RPMI7951 (cell line): ENCODE data around the gene SDK1. TPM values are rescaled to one million over a fixed set of nuclear protein-coding genes. Genes with fewer than 3 reads are reported as not detected.

Source experiments
- DNase-seq: peaks from one replicate; pipeline ENCODE4 v3.0.0-alpha.2; 2012; ENCODE audit warnings: low read depth
- total RNA-seq: library from RNA; depleted of rRNA; stranded (reverse); fragments of >200 nt; shearing (Covaris generic); gene quantifications from 2 replicates; pipeline ENCODE4 v1.2.3, GENCODE V29; 2014

SDK1 gene
- total RNA-seq, 1 experiment from 2014 or later = 3.1 TPM

DNA sequence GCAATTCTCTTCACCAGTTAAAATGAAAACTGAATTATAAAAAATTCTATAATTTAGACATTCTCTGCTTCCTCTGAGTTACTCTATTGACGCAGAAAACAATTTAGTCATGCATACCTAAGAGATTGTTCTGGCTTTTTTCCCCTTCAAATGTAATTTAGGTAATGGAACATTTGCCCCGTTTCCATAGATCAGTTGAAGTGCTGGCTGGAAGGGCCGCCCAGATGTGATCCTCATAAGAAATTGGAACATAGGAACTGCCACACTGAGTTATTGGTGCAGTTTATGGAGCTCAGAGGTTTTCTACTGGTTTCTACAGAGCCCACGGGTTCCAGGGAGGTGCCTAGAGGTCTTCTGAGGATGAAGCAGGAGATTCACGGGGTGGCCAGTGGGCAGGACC is 581.7 kb downstream of the SDK1 start:
- no peak for DNase-seq

DNA sequence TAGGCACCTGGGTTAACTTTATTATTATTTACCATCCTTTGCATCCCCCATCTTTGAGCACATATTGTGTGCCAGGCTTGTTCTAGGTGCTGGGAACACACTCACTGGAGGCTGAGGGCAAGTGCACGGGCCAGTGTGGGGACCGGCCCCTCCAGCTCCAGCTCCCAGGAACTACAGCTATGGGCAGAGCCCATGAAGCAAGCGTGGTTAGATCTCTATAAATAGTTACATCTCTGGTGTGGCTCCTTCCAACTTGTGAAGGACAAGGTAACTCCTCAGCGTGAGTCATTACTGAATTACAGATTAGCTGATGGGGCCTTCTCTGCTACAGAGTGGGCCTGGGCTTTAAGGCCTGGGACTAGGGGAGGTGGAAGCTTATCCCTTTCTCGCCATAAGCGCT is 583.5 kb downstream of the SDK1 start:
- no peak for DNase-seq

DNA sequence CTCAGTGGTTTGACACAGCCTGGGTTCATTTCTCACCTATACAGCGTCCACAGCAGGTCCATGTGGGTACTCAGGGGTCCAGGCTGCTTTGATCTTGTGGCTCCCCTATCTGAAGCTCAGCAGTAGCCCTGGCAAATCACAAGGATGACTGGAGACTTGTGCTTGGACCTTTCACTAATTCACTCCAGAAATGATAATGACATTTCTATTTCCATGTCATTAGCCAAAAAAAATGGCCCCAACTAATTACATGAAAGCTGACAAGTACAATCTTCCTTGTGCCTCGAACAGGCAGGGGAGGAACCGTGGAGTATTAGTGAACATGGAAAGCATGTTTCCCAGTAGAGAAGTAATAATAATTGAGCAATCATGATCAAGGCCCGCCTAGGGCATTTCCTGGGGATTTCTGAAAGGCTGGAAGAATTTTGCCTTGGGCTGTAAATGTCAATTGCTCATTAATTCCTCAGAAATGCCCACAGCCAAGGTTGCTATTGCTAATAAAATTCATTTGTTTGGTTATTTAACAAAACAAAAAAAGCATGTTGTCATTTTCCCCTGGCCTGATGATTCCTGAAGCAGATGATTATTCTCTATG is 586.1 kb downstream of the SDK1 start:
- DNase-seq = no peak

DNA sequence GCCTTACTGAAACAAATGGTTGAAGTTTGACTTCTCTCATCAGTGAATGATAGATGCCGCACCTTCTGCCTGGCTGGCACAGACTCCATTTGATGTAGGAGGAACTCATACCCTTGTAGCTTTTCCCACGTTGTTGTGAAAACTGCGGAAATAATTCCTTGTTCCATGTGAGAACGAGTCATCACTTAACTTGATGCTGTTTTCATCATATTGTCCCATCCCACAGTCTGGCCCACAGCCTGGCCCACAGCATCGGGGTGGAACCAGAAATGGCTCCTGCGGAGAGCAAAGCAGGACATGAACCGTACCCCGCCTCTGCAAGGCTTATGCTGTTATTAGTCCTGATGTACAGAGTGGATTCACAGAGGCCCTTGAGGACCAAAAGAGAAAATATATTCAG is 587.0 kb downstream of the SDK1 start:
- DNase-seq = no peak

DNA sequence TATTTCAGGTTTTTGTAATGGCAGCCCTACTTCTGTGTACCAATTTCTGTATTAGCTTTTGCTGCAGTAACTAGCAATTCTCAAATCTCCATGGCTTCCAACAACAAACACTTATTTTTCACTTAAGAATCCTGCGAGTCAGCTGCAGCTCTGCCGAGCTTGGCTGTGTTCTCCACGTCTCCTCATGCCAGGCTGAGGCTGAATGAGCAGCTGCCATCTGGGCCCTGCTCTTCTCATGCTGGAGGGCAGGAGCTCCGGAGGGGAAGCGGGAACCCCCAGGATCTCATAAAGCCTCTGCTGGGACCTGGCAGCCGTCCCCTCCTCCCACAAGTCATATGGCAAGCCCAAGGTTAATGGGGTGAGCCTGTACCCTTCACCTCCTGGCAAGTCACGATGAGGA is 591.1 kb downstream of the SDK1 start:
- DNase-seq = no peak

DNA sequence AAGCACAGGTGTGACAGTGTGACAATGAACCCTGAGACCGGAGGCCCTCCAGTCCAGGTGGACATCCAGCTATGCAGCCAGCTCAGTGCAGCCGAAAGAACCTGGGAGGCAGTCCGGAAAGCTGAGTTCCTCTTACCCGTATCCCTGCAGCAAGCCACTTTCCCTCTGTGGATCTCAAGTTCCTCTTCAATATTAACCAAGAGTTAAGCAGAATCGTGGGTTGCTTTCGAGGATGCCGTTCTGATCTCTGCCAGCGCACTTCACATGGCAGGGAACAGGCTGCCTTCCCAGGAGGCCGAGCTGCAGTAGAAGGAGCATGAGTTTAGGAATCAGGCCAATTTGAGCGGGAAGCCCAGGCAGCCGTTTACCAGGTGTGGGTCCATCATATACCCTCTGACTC is 591.6 kb downstream of the SDK1 start:
- DNase-seq = no peak

DNA sequence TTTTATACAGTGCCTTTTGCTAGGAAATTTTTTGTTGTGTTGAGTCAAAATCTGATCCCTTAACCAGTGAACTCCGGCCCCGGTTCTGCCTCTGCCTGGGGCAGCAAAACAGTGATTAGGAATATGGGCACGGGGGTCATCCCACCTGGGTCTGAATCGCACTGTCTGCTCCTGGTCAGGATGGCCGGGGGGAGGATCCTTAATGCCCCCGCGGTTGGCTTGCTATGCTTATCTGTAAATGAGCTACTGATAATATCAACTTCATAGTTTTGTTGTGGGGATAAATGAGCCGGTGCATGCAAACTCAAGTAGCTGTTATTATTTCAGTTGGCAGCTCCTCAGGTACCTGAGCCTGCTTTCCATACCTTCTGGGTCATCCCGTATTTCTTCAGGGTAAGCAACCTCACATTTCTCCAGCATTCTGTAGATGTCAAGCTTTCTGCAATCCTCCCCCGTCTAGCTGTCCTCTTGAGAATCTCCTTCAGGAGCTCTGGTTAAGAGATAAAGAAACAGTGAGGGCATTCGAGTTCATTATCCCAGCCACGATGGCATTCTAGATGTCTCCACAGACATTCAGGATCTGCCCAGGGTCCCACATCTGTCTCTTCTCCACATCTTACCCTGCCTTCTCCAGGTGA is 592.2 kb downstream of the SDK1 start:
- no peak for DNase-seq

DNA sequence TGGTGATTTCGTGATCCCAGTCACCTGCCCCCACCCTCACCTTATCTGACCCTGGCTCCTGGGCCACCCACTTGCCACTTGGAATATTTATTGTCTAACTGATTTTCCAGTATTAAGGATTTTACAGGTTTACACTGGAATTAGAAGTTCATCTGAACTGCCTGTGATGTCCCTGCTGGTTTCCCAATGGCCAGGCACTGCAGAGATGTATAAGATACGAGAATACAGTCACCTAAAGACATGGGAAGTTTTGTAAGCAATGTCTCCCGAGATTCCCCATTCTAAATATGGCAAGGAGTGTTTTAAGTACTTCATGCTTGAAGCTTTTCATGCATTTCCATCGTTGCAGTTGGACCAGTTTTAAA is 592.7 kb downstream of the SDK1 start:
- DNase-seq = no peak

DNA sequence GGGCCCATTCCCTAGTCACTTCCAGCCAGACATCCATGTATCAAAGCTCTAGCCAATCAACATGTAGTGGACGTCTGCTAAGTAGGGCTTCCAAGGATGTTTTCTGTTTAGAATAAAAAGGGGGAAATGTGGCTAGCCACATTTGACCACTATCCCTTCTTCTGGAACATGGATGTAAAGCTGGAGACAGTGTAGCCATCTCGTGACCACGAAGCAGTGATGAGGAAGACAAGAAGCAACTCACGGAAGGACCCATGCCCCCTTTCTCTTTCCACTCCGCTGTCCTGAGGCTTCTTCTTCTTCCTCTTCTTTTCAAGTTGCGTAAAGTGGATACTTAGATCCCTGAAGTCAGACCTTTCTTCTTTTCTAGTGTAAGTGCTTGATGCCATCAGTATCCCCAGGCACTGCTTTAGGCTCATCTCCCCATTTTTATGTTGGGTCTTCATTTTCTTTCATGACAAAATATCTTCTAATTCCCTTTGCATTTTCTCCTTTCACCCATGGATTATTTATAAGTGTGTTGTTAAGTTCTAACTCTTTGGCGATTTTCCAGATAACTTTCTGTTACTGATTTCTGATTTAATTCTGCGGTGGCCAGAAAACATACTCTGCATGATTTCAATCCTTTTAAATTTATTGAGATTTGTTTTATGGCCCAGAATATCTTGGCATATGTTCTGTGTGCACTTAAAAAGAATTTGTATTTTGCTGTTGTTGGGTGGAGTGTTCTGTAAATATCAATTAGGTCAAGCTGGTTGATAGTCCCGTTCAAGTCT is 594.5 kb downstream of the SDK1 start:
- no peak for DNase-seq

DNA sequence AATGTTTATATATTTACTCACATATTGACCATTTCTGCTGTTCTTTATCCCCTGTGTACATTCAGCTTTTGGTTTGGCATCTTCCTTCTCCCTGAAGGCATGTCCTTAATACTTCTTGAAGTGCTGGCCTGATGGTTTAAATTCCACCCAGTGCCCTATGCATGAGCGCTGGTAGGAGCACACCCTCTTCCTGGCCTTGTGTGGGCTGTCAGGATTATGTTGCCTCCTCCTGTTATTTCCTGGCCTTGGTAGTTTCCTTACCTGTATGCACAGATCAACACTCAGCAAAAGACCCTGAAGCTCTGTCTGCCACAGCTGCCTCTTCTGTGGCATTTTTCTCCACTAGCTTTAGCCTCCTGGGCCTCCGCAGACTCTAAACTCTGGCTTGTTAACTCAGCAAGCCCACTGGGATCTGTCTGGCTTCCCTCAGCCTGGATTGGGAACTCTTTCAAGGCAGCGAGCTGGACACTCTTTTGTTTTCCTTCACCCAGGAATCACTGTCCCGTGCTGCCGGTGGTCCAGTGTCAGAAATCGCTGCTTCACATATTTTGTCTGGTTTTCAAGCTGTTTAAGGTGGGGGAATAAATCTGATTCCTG is 595.2 kb downstream of the SDK1 start:
- no peak for DNase-seq

DNA sequence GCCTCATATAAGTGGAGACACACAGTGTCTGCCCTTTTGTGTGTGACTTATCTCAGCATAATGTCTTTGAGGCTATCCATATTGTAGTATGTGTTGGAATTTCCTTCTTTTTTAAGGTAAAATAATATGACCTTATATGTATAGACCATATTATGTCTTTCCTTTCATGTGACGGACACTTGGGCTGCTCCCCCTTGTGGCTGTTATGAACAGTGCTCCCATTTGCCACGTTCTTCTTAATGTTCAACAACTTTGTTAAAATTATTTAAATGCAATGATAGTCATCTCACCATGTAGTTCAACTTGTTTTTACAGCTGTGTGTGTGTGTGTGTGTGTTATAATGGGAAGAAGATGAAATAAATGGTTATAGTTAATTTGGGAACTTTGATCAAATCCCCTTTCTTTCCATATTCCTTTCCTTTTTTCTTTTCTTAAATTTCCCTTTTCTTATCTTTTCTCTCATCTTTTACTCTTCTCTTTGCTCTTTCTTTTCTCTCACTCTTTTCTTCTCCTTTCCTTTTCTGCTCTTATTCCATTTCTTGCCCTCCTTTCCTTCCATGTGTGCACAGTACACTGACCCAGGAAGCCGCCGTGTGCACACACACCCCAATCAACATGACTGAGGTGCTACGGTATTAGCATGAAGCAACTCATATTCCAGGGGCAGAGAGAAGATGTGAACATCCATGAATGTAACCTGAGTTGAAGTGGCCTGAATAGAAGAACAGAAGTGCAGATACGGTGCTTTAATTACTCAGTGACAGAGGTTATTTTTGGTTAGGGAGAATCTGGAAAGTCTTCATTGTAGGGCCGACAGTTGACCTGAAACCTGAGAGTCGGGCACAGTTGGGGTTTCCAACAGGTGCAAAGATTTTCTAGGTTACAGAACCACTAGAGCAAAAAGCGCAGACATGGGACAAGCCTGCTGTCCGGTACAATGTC is 596.6 kb downstream of the SDK1 start:
- DNase-seq = peak; percentile 34

DNA sequence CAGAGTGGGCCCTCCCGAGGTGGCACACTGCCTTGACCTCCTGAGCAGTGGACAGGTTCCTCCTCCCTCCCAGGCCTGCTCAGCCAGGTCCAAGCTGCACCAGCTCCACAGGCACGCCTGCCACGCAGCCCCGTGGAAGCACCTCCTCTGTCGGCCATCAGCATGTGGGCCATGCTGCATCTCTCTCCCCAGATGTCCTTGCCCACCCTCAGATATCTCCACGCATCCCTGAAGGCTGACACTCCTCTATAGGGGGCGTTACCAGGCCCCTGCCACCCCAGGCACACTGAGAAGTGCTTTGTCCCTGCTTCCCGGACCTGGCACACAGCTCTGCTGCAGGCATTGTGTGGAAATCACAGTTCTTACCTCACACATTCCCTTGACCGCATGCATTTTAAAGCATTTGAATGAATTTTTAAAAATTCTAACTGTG is 598.5 kb downstream of the SDK1 start:
- no peak for DNase-seq

DNA sequence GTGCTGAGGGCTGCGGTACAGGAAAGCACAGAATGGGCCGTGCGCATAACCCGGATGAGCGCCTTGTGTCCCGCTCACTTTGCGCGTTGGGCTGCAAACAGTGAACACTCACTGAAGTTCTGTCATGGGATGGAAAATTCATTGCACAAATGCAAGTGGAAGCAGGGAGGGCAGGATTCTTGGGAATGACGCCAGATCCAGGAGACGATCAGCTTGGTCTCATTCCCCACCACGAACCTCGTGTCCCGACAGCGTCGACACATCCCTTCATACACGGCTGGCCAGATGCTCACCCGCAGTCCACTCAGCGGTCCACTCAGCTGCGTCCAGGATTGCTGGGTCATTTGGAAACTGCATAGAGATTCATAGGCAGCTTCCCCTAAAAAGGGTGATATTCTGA is 607.1 kb downstream of the SDK1 start:
- no peak for DNase-seq

DNA sequence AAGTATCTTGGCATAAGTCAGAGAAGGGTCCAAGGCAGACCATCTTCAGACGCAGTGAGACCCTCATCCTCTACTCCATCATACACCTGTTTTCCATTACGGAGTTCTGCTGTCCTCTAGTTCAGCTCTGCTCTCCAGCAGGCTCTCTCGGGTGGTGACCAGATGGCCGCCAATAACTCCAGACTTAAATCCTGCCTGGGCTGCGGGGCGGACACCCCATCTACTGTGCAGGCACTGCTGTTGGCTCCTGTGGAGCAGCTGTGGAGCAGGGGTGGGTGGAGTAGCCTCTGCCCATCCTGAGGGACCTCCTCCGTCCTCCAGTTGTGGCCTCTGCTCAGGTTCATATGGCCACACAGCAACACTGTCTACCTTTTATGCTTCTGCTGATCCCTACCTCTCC is 608.1 kb downstream of the SDK1 start:
- no peak for DNase-seq

DNA sequence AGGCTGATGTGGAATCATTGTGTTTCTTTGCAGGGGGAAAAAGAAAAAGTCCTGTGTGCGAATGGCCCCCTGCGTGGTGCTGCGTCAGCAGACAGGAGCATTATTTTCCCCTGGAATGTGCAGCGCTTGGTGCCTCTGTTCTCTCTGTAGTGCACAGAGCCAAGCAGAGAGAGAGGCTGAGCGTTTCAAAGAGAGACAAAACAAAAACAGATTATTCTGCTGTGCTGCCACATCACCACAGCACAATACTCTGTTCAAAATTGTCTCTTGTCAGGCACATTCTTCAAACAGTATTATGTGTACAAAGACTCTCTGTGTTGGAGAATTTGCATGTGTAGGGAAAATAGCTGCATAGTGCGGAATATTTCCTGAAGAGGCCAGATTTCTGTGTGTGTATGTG is 609.0 kb downstream of the SDK1 start:
- peak; percentile 4 for DNase-seq

DNA sequence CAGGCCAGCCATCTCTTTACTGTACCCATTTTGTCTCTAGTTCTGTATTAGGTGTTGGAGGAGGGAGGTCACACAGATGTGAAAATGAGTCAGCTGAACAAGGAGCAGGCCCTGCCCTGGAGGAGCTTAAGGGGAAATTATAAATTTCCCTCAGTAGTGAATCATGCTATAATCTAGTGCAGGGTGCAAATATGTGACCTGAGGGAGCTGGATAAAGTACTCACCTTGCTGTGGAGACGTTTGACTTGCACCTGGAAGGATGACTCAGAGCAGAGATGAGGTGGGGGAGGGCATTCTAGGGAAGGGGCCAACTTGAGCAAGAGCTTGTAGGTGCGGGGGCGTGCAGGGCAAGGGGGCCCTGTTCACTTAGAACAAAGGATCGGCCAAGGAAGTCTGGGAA is 610.6 kb downstream of the SDK1 start:
- no peak for DNase-seq

DNA sequence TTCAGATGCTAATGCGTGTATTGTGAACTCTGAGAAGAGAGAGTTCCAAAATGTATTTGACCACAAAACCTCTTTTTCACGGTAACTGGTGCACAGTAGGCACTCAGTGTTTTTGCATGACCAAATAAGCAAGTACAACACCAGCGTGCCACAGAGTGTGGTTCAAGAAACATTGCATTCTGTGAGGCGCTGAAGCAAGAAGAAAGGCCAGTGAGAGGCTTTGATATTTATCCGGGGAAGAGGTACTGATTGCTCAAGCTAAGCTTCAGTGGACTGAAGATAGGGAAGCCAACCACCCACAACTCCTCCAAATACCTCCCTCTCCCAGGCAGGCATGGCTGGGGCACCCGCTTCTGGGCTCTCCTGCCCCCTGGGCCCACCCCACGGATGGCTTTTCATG is 611.2 kb downstream of the SDK1 start:
- no peak for DNase-seq

DNA sequence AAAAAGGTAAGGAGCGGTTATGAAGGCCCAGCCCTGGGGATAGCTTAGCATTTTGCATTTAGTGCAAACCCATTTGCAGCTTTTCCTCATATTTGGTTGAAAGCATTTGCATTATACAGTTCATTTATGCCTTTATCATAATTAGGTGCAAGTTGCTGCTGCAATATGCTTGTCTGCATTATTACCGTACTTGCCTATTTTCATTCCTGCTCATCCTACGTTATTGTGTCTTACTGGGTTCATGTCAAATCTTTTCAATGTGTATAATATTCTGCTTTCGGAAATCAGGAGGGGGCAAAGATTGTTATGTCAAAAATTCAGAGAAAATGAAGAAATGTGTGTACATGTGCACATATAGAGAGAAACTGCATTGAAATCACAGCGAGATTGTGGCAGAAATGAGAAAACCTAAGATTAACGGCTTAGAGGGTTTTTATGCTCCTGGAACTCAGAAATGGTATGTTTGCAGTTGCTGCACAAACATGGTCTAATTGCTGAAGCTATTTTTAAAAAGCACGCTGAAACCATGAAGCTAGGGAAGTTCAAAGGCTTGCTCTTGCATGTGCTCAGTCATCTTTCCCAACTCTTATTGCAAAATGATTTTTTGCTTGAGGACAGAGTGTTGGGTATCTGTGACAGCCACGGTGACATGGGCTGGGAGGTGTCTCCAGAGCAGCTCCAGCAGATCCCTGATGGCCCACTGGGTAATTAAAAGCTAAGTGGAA is 613.2 kb downstream of the SDK1 start:
- DNase-seq = no peak

DNA sequence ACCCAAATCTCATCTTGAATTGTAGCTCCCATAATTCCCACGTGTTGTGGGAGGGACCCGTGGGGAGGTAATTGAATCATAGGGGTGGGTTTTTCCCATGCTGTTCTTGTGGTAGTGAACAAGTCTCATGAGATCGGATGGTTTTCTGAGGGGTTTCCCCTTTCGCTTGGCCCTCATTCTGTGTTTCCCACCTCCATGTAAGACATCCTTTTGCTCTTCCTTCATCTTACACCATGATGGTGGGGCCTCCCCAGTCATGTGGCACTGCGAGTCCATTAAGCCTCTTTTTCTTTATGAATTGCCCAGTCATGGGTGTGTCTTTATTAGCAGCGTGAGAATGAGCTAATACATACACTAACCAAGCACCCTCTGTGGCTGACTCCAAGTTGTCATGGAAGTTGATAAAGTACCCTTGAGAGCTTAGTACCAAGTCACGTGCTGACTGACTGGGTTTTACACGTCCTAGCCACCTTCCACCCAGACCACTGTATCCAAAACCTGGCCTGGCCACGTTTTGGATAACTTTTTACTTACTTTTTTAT is 614.4 kb downstream of the SDK1 start:
- DNase-seq = no peak

DNA sequence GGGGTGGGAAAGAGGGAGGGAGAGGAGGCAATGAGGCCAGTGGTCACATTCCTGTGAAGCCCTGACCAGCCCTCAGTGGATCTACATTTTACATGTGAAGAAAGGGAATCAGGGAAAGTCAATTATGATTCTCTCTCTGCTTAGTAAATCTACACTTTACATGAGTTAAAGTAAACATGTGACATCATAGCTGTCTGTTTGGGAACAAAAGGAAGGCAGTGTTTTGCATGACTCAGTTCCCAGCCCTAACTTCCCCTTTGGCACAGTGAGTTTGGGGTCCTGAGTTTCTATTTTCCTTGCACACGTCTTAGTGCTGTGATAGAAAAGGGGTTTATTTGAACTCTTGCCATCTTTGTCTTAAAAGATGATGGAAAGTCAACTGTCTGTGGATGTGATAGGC is 615.1 kb downstream of the SDK1 start:
- no peak for DNase-seq

DNA sequence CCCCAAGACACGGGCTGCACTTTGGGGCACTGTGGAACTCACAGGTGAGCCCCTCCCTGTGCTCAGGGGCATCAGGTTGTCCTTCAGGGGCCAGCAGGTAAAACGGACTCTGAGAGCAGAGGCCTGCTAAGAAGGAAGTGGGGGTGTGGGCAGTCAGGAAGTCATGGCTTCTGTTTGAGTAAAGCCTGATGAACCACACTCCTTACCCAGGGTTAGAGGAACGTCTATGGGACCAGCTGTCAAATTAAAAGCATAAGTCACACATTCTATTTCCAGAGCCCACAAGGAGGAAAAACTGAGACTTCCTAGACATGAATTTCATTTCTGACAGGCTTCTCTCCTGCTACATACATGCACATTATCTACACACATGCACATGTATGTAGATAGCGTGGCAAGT is 616.4 kb downstream of the SDK1 start:
- no peak for DNase-seq
